ENCODE measurements around the gene TMPRSS4. TPM values are rescaled to one million over a fixed set of nuclear protein-coding genes. Genes with fewer than 3 reads are reported as not detected.

TMPRSS4 gene
- total and polyA plus RNA-seq, 2 of the 4 experiments (the other 2 are of a cell fraction): not detected

GRCh38 chr11:118051611-118052461 is 25.0 kb upstream of the TMPRSS4 start:
- no peak for TF ChIP-seq USF2 (IDR thresholded peaks at IDR 0.05; ENCODE audit: low read depth, low read length)
- no peak for TF ChIP-seq NFE2L2 (IDR thresholded peaks at IDR 0.05; ENCODE audit: low read depth, low read length)
- TF ChIP-seq SMC3 (IDR thresholded peaks at IDR 0.05; ENCODE audit: low read depth, low read length): no peak
- TF ChIP-seq MAFK (IDR thresholded peaks at IDR 0.05; ENCODE audit: low read depth, low read length): no peak
- TF ChIP-seq BHLHE40 (IDR thresholded peaks at IDR 0.05; ENCODE audit: low read depth, low read length): no peak
- no peak for TF ChIP-seq CEBPB (IDR thresholded peaks at IDR 0.05; ENCODE audit: low read depth, low read length)
- no peak overlapping the region for H4K5ac ChIP-seq (ENCODE audit: low read depth, low read length)
- peaks cover 10% of the 10 kb centered on the region; the same call in 1 of the 2 replicates for H3K27me3 ChIP-seq (ENCODE audit: control insufficient read depth, insufficient read depth, low read length)
- H3K4me3 ChIP-seq (ENCODE audit: insufficient read depth, low read depth, low read length): no peak overlapping the region
- H4K20me1 ChIP-seq (ENCODE audit: insufficient read depth, low read length): no peaks in the 10 kb centered on the region
- H4K8ac ChIP-seq (ENCODE audit: low read depth in 2 of 2, low read length in 2 of 2): no peak overlapping the region
- H3K4me1 ChIP-seq (ENCODE audit: control insufficient read depth, insufficient read depth, low read length): no peaks in the 10 kb centered on the region
- no peak overlapping the region for H2AK9ac ChIP-seq (replicated peaks; ENCODE audit: low read depth, low read length, poor library complexity)
- no peak overlapping the region for H3K9ac ChIP-seq (ENCODE audit: low read depth, low read length)
- H2BK15ac ChIP-seq (ENCODE audit: low read depth, low read length): no peak overlapping the region
- no peaks in the 10 kb centered on the region for H3K36me3 ChIP-seq (ENCODE audit: control insufficient read depth, insufficient read depth, low read length)
- POLR2A ChIA-PET (ENCODE audit: unreplicated experiment): no interaction called here
- H3K27ac ChIP-seq (ENCODE audit: insufficient read depth, low read length): no peak overlapping the region
- intact Hi-C loops (cut with micrococcal nuclease): no loop called here
- CTCF ChIA-PET: interaction anchor here (0.6 to 1.8 kb wide), 2 partner anchors 75 to 234 kb away, joined by 3 to 5 read pairs; no protein-coding TSS in a partner anchor
- no peak overlapping the region for H2BK120ac ChIP-seq (ENCODE audit: low read depth, low read length)
- no peak for DNase-seq
- in situ Hi-C loops (cut with MboI; ENCODE audit: low sequenced_read_pairs): no loop called here
- ATAC-seq (ENCODE audit: low read depth): no peak
- H3K14ac ChIP-seq (replicated peaks; ENCODE audit: low read depth, low read length): no peak overlapping the region
- H3K4ac ChIP-seq (ENCODE audit: low read depth, low read length): no peak overlapping the region
- H3K18ac ChIP-seq (ENCODE audit: low read depth, low read length): no peak overlapping the region
- no peak overlapping the region for H3K56ac ChIP-seq (ENCODE audit: extremely low read depth, insufficient read depth, low read length)
- H3K4me2 ChIP-seq (ENCODE audit: low read depth, low read length): no peak overlapping the region
- WGBS, 2 experiments (ENCODE audit: extremely low coverage in 2 of 2, insufficient read length in 1 of 2): no CpG with 5 or more reads among the region's 16 CpGs
- no peak overlapping the region for H2BK20ac ChIP-seq (ENCODE audit: low read depth, low read length)
- no peak overlapping the region for H2AFZ ChIP-seq (replicated peaks; ENCODE audit: low read length, poor library complexity)
- no TSS peak for BruUV-seq (replicated peaks)
- H3K23ac ChIP-seq (ENCODE audit: low read depth, low read length): no peak overlapping the region
- H3K9me3 ChIP-seq (ENCODE audit: control insufficient read depth, insufficient read depth, low read length): no peaks in the 10 kb centered on the region
- dilution Hi-C loops (cut with HindIII; ENCODE audit: low sequenced_read_pairs, unreplicated experiment): no loop called here
- no peak overlapping the region for H4K91ac ChIP-seq (ENCODE audit: insufficient read depth, low read depth, low read length)
- no peaks in the 10 kb centered on the region for H3K79me1 ChIP-seq (ENCODE audit: low read depth in 1 of 2, low read length in 2 of 2)
- no peak overlapping the region for H2AK5ac ChIP-seq (ENCODE audit: low read depth, low read length)
- no peak overlapping the region for H2BK5ac ChIP-seq (ENCODE audit: low read depth, low read length, poor library complexity, severe bottlenecking)
- no peaks in the 10 kb centered on the region for H3K9me1 ChIP-seq (ENCODE audit: insufficient read depth, low read length)

All from IMR-90 (cell line).